ENCODE measurements around the gene BCLAF1. TPM values are rescaled to one million over a fixed set of nuclear protein-coding genes. Genes with fewer than 3 reads are reported as not detected.

BCLAF1 gene, protein sequence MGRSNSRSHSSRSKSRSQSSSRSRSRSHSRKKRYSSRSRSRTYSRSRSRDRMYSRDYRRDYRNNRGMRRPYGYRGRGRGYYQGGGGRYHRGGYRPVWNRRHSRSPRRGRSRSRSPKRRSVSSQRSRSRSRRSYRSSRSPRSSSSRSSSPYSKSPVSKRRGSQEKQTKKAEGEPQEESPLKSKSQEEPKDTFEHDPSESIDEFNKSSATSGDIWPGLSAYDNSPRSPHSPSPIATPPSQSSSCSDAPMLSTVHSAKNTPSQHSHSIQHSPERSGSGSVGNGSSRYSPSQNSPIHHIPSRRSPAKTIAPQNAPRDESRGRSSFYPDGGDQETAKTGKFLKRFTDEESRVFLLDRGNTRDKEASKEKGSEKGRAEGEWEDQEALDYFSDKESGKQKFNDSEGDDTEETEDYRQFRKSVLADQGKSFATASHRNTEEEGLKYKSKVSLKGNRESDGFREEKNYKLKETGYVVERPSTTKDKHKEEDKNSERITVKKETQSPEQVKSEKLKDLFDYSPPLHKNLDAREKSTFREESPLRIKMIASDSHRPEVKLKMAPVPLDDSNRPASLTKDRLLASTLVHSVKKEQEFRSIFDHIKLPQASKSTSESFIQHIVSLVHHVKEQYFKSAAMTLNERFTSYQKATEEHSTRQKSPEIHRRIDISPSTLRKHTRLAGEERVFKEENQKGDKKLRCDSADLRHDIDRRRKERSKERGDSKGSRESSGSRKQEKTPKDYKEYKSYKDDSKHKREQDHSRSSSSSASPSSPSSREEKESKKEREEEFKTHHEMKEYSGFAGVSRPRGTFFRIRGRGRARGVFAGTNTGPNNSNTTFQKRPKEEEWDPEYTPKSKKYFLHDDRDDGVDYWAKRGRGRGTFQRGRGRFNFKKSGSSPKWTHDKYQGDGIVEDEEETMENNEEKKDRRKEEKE
- 117 and 120 TPM in 2 replicates for total RNA-seq (2014; rRNA removed; shearing (Covaris generic))
- polyA plus RNA-seq (2014; cell fraction: nucleus; rRNA removed), result 38.4 and 70.2 TPM in 2 replicates

DNA sequence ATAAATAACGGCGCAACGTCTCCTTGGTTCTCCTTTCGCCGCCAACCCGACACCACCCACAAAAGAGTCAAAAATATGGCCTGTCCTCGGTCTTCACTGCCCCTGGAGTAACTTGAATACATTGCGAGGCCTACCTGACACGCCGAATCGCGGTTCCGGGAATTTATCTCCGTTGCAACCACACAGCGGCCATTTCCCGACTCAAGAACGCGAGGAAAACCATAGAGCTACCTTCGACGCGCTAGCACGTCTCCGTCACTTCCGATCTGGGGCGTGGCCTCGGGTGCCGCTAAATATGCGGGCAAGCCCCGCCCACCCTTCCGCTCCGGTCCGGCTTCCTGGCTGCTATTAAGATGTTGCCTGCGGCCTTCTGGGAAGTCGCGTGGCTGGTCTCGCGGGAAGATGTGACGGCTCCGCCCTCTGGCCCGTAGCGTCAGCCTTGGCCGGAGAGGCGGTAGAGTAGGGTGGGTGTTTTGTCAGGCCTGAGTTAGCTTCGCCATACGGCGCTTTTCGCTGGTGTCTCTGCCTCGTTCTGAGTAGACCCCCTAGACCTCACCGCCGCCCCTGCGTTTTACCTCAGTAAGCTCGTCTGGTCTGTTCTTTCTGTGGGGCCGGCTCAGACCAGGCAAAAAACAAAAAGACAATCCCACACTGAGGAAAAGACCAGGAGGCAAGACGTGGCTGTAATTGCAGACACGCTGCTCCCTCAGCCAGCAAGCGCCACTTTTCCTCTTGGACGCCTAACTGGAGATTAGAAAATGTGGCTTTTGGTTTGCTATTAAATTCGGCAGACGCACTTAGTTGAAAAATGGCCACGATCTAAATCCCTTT is at the start of gene BCLAF1:
Gene BCLAF1, minus strand, starts transcription at position 268 of the 831 bp plus-strand sequence. CDS start 9,980 bp downstream, outside the sequence.
- DNase-seq (ENCODE audit: extremely low read depth, low read depth), result peak; percentile 97

DNA sequence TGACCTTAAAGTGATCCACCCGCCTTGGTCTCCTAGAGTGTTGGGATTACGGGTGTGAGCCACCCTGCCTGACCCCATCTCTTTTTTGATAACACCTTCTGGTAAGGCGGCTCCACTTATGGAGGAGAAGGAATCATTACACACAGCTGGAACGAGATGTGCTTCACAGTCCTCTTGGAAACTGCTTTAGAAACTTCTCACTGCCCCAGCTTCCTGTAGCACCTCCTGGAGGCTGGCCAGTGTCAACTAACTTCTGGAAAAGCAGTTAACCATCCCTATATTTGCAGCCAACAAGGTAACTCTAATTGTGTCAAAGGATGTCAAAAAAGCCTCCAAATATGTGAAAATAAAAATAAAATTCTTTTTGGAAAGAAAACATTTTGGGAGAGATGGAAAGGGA is 48.8 kb upstream of the BCLAF1 start:
- no peak for DNase-seq (ENCODE audit: extremely low read depth, low read depth)

GRCh38 chr6:136337606-136338005 is 48.0 kb upstream of the BCLAF1 start:
- no peak for DNase-seq (ENCODE audit: extremely low read depth, low read depth)

GRCh38 chr6:136337121-136337520 is 47.5 kb upstream of the BCLAF1 start:
- DNase-seq (ENCODE audit: extremely low read depth, low read depth), result no peak

DNA sequence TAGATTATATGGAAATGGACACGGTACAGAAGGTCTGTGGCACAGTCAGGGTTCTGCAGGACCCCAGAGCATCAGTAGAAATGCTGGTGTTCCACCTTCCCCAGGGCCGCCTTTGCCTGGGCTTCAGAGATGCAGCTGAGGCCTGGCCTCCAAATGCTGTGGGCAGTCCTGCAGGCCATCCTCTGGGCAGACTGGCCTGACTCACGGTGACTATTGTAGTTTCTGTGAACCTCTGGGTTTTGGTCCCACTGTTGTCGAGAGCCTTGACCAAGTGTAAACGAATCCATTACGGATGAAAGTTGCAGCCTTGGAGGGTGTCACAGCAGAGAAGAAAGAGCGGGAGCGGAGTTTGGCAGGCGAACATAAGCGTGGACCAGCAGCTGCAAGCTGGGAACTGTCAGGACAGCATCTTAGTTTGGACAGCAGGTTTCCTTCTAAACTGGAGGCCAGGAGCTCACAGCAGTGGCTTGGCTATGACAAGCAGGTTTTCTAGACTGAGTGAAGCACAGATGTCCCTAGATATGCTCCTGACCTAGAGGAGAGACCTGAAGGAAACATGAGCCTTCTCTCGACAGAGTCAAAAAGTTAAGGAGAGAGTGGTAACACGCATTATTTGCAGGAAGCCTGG is 46.2 kb upstream of the BCLAF1 start:
- no peak for DNase-seq (ENCODE audit: extremely low read depth, low read depth)

DNA sequence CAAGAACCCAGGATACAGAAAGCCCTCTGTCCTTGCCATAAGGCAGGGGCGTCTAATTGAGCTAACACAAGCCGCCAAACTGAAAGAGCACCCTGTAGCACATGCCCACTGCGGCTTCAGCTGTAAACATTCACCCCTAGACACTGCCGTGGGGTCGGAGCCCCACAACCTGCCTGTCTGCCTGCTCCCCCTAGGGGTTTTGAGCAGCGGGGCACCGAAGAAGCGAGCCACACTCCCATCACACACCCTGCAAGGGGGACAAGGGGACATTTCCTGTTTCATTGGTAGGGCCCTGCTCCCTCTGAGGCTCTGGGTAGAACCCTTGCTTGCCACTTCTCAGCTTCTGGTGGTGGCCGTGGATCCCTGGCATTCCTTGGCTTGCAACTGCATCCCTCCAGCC is 45.2 kb upstream of the BCLAF1 start:
- DNase-seq (ENCODE audit: extremely low read depth, low read depth), result no peak

DNA sequence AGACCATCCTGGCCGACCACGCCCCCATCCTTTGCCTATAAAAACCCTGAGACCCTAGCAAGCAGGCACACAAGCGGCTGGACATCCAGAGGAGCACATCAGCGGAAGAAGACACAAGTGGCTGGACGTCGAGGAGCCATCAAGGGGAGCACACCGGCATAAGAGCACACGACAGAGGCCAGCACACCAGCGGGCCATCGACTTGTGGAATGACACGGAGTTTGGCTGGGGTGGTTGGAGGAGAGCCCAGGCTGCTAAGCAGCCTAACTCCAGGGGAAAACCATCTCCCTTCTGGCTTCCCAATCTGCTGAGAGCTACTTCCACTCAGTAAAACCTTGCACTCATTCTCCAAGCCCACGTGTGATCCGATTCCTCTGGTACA is 44.8 kb upstream of the BCLAF1 start:
- no peak for DNase-seq (ENCODE audit: extremely low read depth, low read depth)

DNA sequence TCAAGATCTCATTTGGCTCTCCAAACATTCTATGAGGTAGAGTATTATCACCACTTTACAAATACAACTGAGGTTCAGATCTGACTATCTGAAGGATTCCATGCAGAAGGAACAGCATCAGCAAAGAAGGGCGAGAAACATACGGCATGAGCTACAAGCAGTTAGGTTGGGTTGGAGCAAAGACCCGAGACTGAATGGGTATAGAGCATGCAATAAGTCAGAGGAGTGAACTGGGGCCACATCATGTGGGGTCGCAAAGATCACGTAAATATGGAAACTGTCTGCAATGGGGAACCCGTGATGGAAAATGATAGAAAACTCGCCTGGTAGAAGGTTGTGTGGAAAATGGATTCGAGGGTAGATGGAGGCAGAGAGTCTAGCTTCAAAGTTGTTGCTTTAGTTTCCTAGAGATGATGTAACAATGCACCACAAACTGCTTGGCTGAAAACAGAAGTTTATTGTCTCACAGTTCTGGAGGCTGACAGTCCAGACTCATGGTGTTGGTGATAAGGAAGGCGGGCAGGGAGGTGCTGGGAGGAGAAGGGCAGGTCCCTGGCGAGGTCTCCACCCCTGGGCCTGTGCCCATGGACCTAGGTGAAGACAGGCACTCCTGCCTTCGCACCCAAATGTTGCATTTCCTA is 44.3 kb upstream of the BCLAF1 start:
- DNase-seq (ENCODE audit: extremely low read depth, low read depth), result no peak

DNA sequence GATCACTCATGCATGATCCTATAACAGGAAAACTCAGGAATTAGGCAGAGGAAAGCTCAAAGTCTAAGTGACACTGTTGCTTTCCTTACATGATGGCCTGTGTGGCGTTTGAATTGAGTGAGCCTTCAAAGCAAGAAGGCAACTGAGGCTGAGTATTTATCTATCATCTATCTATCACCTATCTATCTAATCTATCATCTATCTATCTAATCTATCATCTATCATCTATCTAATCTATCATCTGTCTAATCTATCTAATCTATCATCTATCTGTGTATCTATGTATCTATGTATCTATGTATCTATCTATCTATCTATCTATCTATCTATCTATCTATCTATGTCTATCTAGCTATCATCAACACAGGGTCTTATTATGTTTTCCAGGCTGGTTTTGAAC is 41.8 kb upstream of the BCLAF1 start:
- DNase-seq (ENCODE audit: extremely low read depth, low read depth), result no peak

DNA sequence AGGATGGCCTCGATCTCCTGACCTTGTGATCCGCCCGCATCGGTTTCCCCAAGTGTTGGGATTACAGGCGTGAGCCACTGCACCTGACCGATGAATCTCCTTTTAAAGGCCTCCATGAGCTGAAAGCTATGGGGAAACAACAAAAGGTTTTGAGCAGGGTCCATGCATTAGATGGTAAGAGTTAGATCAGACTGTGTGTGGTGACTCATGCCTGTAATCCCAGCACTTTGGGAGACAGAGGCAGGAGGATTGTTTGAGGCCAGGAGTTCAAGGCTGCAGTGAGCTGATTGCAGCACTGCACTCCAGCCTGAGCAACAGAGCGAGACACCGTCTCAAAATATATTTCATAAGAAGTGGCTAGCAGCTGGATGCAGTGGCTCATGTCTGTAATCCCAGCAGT is 41.0 kb upstream of the BCLAF1 start:
- no peak for DNase-seq (ENCODE audit: extremely low read depth, low read depth)

DNA sequence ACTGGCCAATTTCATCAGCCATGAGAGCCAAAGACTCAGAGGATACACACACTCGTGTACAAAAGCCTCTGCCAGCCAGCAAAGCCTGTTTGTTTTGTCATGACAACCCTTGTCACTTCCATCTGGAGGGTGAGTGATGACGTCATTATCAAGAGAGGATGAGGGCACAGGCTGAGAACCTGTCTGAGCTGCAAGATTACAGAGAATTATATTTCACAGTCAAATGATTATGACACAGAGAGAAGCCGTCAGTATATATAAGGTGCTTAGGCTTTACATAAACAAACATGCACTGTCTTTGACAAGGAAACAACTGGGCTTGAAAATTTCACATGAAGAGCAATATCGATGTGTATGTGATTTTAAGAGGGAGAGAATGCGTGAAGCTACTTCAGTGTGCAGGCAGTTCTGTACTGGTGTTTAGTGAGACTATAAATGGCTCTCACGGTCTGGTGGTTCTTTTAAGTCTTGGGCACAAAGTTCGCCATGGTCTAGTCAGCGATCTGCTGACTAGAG is 36.5 kb upstream of the BCLAF1 start:
- no peak for DNase-seq (ENCODE audit: extremely low read depth, low read depth)

- DNase-seq (ENCODE audit: extremely low read depth, low read depth), result no peak
Measured at GRCh38 chr6:136324686-136325380, 35.2 kb upstream of the BCLAF1 start.

DNA sequence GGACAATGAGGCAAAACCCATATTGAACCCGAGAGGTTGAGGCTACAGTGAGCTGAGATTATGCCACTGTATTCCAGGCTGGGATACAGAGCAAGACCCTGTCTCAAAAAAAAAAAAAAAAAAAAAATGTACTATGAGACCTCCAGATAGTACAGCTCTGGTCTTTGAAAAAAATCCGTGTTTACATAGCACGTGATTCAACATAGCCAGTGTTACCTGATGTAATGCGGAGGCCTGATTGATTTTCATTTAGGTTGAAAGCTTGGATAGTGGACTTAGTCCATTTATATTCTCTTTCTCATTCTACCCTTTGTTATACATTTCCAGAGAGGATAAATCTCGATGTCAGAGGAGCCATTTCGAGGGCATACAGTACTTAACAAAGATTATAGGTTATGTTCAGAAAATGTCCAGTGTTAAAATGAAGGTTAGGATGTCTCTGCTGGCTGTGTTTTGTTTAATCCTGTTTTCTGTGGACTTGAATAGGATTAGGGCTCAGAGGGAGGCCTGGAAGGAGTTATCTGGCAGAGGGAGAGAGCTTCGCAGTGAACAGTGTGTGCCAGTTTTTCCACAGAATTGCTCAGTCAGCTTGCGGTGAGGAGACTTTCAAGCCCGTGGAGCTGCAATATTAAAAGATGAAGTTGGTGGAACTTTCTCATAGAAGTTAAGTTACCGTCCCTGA is 33.9 kb upstream of the BCLAF1 start:
- DNase-seq (ENCODE audit: extremely low read depth, low read depth), result no peak

- no peak for DNase-seq (ENCODE audit: extremely low read depth, low read depth)
Measured at GRCh38 chr6:136319732-136320131, 30.1 kb upstream of the BCLAF1 start.

DNA sequence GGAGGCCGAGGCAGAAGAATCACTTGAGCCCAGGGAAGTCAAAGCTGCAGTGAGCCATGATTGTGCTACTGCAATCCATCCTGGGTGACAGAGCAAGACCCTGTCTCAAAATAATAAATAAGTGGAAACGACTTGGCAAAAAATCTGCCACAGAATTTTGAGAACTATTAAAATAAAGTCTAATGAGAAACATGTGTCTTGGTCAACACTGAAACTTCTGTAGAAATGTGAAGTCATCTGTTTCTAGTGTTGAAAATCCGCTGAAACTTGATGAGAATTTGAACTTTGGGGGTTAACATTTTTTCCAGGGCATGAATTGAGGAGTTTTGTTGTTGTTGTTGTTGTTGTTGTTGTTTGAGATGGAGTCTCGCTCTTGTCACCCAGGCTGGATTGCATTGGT is 29.0 kb upstream of the BCLAF1 start:
- DNase-seq (ENCODE audit: extremely low read depth, low read depth), result no peak

DNA sequence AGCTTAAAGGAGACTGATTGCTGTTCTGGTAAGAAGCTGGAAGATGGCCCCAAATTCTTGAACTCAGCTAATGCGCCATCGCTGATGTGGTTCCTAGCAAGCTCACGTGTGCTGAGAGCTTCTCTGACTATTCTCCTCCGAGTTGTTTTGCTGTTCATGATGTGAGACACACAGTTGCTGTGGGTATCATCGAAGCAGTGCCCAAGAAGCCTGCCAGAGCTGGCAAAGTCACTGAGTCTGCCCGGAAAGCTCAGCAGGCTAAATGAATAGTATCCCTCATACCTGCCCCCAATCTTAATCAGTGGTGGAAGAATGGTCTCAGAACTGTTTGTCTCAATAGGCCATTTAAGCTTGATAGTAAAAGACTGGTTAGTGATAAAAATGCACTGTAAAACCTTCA is 28.3 kb upstream of the BCLAF1 start:
- DNase-seq (ENCODE audit: extremely low read depth, low read depth), result no peak

GRCh38 chr6:136317021-136317694 is 27.5 kb upstream of the BCLAF1 start:
- DNase-seq (ENCODE audit: extremely low read depth, low read depth), result peak; percentile 65

DNA sequence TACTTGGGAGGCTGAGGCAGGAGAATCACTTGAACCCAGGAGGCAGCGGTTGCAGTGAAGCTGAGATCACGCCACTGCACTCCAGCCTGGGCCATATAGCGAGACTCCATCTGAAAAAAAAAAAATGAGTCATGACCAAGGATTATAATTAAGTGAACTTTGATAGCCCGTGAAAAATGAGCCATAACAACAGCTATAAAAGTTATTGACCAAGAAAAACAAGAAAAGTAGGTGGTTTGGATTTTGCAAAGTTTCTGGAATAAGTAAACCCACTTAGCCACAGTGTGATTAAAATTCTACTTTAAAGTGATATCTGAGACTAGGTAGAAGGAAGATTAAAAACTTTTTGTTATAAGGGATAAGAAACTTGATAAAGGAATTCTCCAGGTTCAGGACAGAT is 25.9 kb upstream of the BCLAF1 start:
- DNase-seq (ENCODE audit: extremely low read depth, low read depth), result no peak

Data from NCI-H460 (cell line).